SK-N-SH (cell line): Measurements from ENCODE around the gene PALS1. TPM values are rescaled to one million over a fixed set of nuclear protein-coding genes. Genes with fewer than 3 reads are reported as not detected.
A peak's percentile ranks its signal among the peaks of the same experiment; 100 is the strongest.

Source experiments
- CTCF ChIA-PET: fragments of 300-600, 350-600 bp; formaldehyde crosslinking; extraction: SDS; loops from one replicate; lab custom pipeline; 2021; lab: Yijun Ruan, JAX
- POLR2A ChIA-PET: fragments of 350-600 bp; sonication (Branson Sonifier 250); formaldehyde crosslinking; extraction: SDS; loops from one replicate; lab custom pipeline; 2020; ENCODE audit warnings: antibody characterized with exemption, inconsistent platforms; lab: Yijun Ruan, JAX
- DNase-seq: peaks from one replicate; pipeline ENCODE4 v3.0.0; 2012
- H2AFZ ChIP-seq: fragments of 200-600 bp; sonication (generic); 2 replicates; pipeline ENCODE4 v1.8.1; 2016; ENCODE audit warnings: antibody characterized with exemption, mild to moderate bottlenecking, low read depth
- H3F3A ChIP-seq: fragments of 200-600 bp; sonication (generic); replicated peaks from 2 replicates; pipeline ENCODE3; 2016; ENCODE audit warnings: antibody characterized with exemption, mild to moderate bottlenecking; ENCODE audit not compliant: insufficient read depth
- H3K27ac ChIP-seq, 2 experiments: fragments of 200-500 bp in 1 of 2; fragments of 200-600 bp in 1 of 2; sonication (Bioruptor generic) in 1 of 2; sonication (generic), shearing (Covaris generic) in 1 of 2; 2 replicates each; pipeline versions ENCODE4 v1.5.1 to v1.6.1; 2014 to 2016; ENCODE audit warnings: low read depth in 2 of 2, inconsistent platforms in 1 of 2, low read length in 1 of 2, mild to moderate bottlenecking in 1 of 2, mixed read lengths in 1 of 2
- H3K27me3 ChIP-seq: fragments of 200-600 bp; sonication (generic), shearing (Covaris generic); 2 replicates; pipeline ENCODE4 v1.6.1; 2016; ENCODE audit warnings: mixed run types; ENCODE audit not compliant: insufficient read depth
- H3K36me3 ChIP-seq, 2 experiments: fragments of 200-500 bp in 1 of 2; fragments of 200-600 bp in 1 of 2; sonication (Bioruptor generic) in 1 of 2; sonication (generic) in 1 of 2; replicated peaks in 1 of 2; 2 replicates each; pipeline versions ENCODE3 to v1.5.1; 2014 to 2016; ENCODE audit warnings: low read length in 1 of 2, mild to moderate bottlenecking in 1 of 2; ENCODE audit not compliant: insufficient read depth in 2 of 2, control insufficient read depth in 1 of 2
- H3K4me1 ChIP-seq, 2 experiments: fragments of 200-500 bp in 1 of 2; fragments of 200-600 bp in 1 of 2; sonication (Bioruptor generic) in 1 of 2; sonication (generic), shearing (Covaris generic) in 1 of 2; 2 replicates each; pipeline versions ENCODE4 v1.5.1 to v1.6.1; 2014 to 2016; ENCODE audit warnings: low read depth in 1 of 2, low read length in 1 of 2, mixed run types in 1 of 2; ENCODE audit not compliant: insufficient read depth in 2 of 2, control insufficient read depth in 1 of 2
- H3K4me2 ChIP-seq: fragments of 200-600 bp; sonication (generic), shearing (Covaris generic); 2 replicates; pipeline ENCODE4 v1.6.1; 2017; ENCODE audit warnings: mixed run types
- H3K4me3 ChIP-seq, 2 experiments: fragments of 200-500 bp in 1 of 2; fragments of 200-600 bp in 1 of 2; sonication (Bioruptor generic) in 1 of 2; sonication (generic), shearing (Covaris generic) in 1 of 2; 2 replicates each; pipeline versions ENCODE4 v1.5.1 to v1.8.1; 2014 to 2016; ENCODE audit warnings: low read depth in 2 of 2, inconsistent platforms in 1 of 2, low read length in 1 of 2, mild to moderate bottlenecking in 1 of 2, mixed read lengths in 1 of 2, moderate library complexity in 1 of 2
- H3K79me2 ChIP-seq: fragments of 200-600 bp; sonication (generic); 2 replicates; pipeline ENCODE4 v1.8.1; 2017; ENCODE audit warnings: mild to moderate bottlenecking; ENCODE audit not compliant: insufficient read depth
- H3K9ac ChIP-seq: fragments of 200-600 bp; sonication (generic); 2 replicates; pipeline ENCODE4 v1.6.1; 2017; ENCODE audit warnings: mixed run types
- H3K9me2 ChIP-seq: fragments of 200-600 bp; sonication (generic); 2 replicates; pipeline ENCODE4 v1.6.1; 2017; ENCODE audit warnings: mixed run types
- H3K9me3 ChIP-seq: fragments of 200-600 bp; sonication (generic); 2 replicates; pipeline ENCODE4 v1.6.1; 2017; ENCODE audit warnings: mixed run types, mild to moderate bottlenecking, moderate library complexity
- H4K20me1 ChIP-seq: fragments of 200-600 bp; sonication (generic); 2 replicates; pipeline ENCODE4 v1.6.1; 2017; ENCODE audit warnings: mild to moderate bottlenecking, mixed run types; ENCODE audit not compliant: insufficient read depth
- FOSL2 ChIP-seq: IDR thresholded peaks from 2 replicates; pipeline ENCODE4 v1.4.0; 2012; ENCODE audit warnings: low read depth, mild to moderate bottlenecking, moderate library complexity, borderline replicate concordance
- FOXJ3 ChIP-seq: sonication (generic); formaldehyde crosslinking; IDR thresholded peaks from 2 replicates; pipeline ENCODE4 v1.5.1; 2020; ENCODE audit warnings: mild to moderate bottlenecking, missing genetic modification reagents
- GATA2 ChIP-seq: sonication (generic); formaldehyde crosslinking; IDR thresholded peaks from 2 replicates; pipeline ENCODE4 v1.5.0; 2020; ENCODE audit warnings: mild to moderate bottlenecking, missing genetic modification reagents
- JUND ChIP-seq: IDR thresholded peaks from 2 replicates; pipeline ENCODE4 v1.4.0; 2012
- NRF1 ChIP-seq: IDR thresholded peaks from 2 replicates; pipeline ENCODE4 v1.6.1; 2012; ENCODE audit warnings: low read depth, mild to moderate bottlenecking, low read length
- REST ChIP-seq: IDR thresholded peaks from 2 replicates; pipeline ENCODE4 v1.6.1; 2012; ENCODE audit warnings: mild to moderate bottlenecking, low read depth, low read length, moderate library complexity
- RFX5 ChIP-seq: IDR thresholded peaks from 2 replicates; pipeline ENCODE4 v1.6.1; 2012; ENCODE audit warnings: mild to moderate bottlenecking, improper control_type of control experiment, low read length
- WGBS: methylation state at CpG from one replicate; pipeline ENCODE4 v1.1.6; 2017; ENCODE audit warnings: low lambda C conversion rate; 5-methylcytosine and 5-hydroxymethylcytosine counted together
- polyA plus RNA-seq, 3 experiments: library from polyadenylated mRNA; depleted of rRNA; stranded (reverse); fragments of >200 nt; gene quantifications; 2 replicates each; pipeline ENCODE4 v1.2.3, GENCODE V29; 2012
- TF ChIP-seq, protein P1 (sequence below): fragments of 200-600 bp; sonication (generic); IDR thresholded peaks from 2 replicates; pipeline ENCODE4 v1.6.1; 2017; ENCODE audit warnings: antibody characterized with exemption, mild to moderate bottlenecking, moderate library complexity
- TF ChIP-seq, protein P2 (sequence below): fragments of 150-350 bp; IDR thresholded peaks from 2 replicates; pipeline ENCODE4 v1.6.1; 2017; ENCODE audit warnings: antibody characterized with exemption, low read length, low read depth, borderline replicate concordance

Gene PALS1
- polyA plus RNA-seq, 1 of the 3 experiments (the other 2 are of a cell fraction): 8.0 TPM

DNA sequence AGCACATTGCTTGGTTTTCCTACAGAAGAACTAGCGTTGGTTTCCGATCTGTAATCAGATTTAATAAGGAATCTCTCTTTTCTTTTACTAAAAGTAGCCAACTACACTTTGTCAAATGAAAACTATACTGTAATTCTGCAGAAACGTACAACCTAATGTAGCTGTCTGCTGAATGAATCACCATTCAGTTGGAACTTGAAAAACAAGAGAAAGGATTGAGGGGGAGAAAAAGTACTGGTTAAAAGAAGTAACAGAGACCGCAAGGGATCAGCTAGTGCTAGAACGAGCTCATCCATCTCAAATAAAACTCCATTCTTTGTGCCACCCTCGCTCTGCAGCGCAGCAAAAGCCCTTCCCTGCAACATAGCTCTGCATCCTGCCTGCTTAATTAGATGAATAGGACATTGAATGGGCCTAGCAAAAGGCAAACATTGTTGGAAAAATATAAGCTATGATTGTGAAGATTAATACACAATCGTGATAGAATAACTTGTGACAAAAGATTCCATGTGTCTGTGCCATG is 49.4 kb upstream of the PALS1 start:
- Histone ChIP-seq H3K9me3 (no peaks in the 10 kb centered on the region), H3F3A (peaks cover 14% of the 10 kb centered on the region), H3K27ac (peak overlapping the region in 1 of 2 experiments; percentile 22; a peak in 1 of 4 replicates), H2AFZ (peak overlapping the region; percentile 72; the same call in 1 of the 2 replicates), H3K79me2 (no peaks in the 10 kb centered on the region), H3K9me2 (no peaks in the 10 kb centered on the region)
- no peak for DNase-seq
- TF ChIP-seq REST (no peak), JUND (peak; percentile 53; the same call in 1 of the 2 replicates), RFX5 (no peak), NRF1 (no peak), FOXJ3 (CRISPR knock-in tag) (no peak), GATA2 (no peak), FOSL2 (peak; percentile 48; the same call in 1 of the 2 replicates)
- TF ChIP-seq, protein P1, sequence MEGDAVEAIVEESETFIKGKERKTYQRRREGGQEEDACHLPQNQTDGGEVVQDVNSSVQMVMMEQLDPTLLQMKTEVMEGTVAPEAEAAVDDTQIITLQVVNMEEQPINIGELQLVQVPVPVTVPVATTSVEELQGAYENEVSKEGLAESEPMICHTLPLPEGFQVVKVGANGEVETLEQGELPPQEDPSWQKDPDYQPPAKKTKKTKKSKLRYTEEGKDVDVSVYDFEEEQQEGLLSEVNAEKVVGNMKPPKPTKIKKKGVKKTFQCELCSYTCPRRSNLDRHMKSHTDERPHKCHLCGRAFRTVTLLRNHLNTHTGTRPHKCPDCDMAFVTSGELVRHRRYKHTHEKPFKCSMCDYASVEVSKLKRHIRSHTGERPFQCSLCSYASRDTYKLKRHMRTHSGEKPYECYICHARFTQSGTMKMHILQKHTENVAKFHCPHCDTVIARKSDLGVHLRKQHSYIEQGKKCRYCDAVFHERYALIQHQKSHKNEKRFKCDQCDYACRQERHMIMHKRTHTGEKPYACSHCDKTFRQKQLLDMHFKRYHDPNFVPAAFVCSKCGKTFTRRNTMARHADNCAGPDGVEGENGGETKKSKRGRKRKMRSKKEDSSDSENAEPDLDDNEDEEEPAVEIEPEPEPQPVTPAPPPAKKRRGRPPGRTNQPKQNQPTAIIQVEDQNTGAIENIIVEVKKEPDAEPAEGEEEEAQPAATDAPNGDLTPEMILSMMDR: no peak
- TF ChIP-seq, protein P2, sequence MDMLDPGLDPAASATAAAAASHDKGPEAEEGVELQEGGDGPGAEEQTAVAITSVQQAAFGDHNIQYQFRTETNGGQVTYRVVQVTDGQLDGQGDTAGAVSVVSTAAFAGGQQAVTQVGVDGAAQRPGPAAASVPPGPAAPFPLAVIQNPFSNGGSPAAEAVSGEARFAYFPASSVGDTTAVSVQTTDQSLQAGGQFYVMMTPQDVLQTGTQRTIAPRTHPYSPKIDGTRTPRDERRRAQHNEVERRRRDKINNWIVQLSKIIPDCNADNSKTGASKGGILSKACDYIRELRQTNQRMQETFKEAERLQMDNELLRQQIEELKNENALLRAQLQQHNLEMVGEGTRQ: no peak
- TF ChIP-seq, all 33 proteins: peak for 2
- H3K4me3 ChIP-seq: no peak overlapping the region
- H3K36me3 ChIP-seq: no peaks in the 10 kb centered on the region
- peak overlapping the region; percentile 59 for H3K4me2 ChIP-seq
- H3K9ac ChIP-seq: no peak overlapping the region; the same call in 1 of the 2 replicates
- ChIA-PET POLR2A (no interaction called here), CTCF (interaction anchor here (1.7 to 2.6 kb wide), 2 partner anchors 25 to 94 kb away, joined by 5 to 7 read pairs; no protein-coding TSS in a partner anchor)
- peaks cover 0 to 25% of the 10 kb centered on the region in 2 experiments; a peak in 2 of 4 replicates for H3K4me1 ChIP-seq
- WGBS: 60% methylated on average over 8 of the region's 8 CpGs
- no peaks in the 10 kb centered on the region for H4K20me1 ChIP-seq
- H3K27me3 ChIP-seq: no peaks in the 10 kb centered on the region
